C4-2B (cell line): Measurements from ENCODE around the gene TNS1.
"Not testable (repeated sequence)": the region's sequence is repeated elsewhere in the genome, so short reads cannot be mapped to it uniquely, and the experiment has no call there.

Experiments used
- H3K27ac ChIP-seq: fragments of 450-650 bp; 2 replicates; pipeline ENCODE4 v1.5.1; 2017
- CTCF ChIP-seq: fragments of 450-650 bp; conservative IDR thresholded peaks from 2 replicates; pipeline ENCODE4 v1.5.1; 2017; ENCODE audit warnings: mild to moderate bottlenecking
- ZFX ChIP-seq: fragments of 450-650 bp; IDR thresholded peaks from 2 replicates; pipeline ENCODE4 v1.6.1; 2017

The TNS1 gene

GRCh38 chr2:217790195-217790594 is 212.6 kb downstream of the TNS1 start:
- no peak overlapping the region for H3K27ac ChIP-seq
- TF ChIP-seq ZFX (no peak), CTCF (no peak)

- H3K27ac ChIP-seq = no peak overlapping the region
- TF ChIP-seq ZFX (no peak), CTCF (no peak)
Observed at GRCh38 chr2:217789736-217790181, 213.0 kb downstream of the TNS1 start.

- TF ChIP-seq ZFX (no peak), CTCF (peak; percentile 94)
Observed at GRCh38 chr2:217789003-217789735, 213.6 kb downstream of the TNS1 start.

GRCh38 chr2:217788669-217789002 is 214.2 kb downstream of the TNS1 start:
- TF ChIP-seq CTCF (no peak), ZFX (no peak)
- H3K27ac ChIP-seq = no peak overlapping the region

More at GRCh38 chr2:217789003-217789735, 213.6 kb downstream of the TNS1 start:
- no peak overlapping the region for H3K27ac ChIP-seq

GRCh38 chr2:217787160-217787877 is 215.5 kb downstream of the TNS1 start:
- TF ChIP-seq CTCF (no peak), ZFX (no peak)
- H3K27ac ChIP-seq = no peak overlapping the region

GRCh38 chr2:217786560-217786959 is 216.2 kb downstream of the TNS1 start:
- not testable (repeated sequence) for H3K27ac ChIP-seq

GRCh38 chr2:217785544-217786045 is 217.2 kb downstream of the TNS1 start:
- H3K27ac ChIP-seq = no peak overlapping the region
- peak; percentile 88 for TF ChIP-seq CTCF
- no peak for TF ChIP-seq ZFX
